GM19099 (cell line): ENCODE data around the gene PAPPA2.

Experiments
- POLR2A ChIP-seq: IDR thresholded peaks from 3 replicates; pipeline ENCODE4 v1.6.1; 2011; ENCODE audit warnings: low read depth; ENCODE audit not compliant: insufficient read length; ENCODE audit errors: extremely low read depth

The PAPPA2 gene

DNA sequence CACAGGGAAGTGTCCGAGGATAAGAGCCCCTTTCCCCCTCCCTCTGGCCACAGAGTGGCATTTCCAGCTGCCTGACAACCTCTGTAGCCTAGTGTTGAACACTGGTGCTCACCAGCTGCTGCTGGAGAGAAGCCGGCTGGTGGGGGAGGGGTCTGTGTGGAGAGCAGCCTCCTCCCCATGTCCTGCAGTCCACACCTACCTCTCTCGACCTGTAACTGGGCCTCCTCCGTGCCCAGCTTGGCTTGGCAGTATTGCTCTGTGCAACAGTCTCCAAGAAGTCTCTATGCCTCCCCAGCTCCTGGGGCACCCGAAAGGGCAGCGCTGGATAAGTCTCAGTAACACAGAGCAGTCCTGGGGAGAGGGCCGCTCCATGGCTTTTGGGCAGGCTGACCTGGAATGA, 17.0 kb downstream of the PAPPA2 start:
- TF ChIP-seq POLR2A, result no peak

DNA sequence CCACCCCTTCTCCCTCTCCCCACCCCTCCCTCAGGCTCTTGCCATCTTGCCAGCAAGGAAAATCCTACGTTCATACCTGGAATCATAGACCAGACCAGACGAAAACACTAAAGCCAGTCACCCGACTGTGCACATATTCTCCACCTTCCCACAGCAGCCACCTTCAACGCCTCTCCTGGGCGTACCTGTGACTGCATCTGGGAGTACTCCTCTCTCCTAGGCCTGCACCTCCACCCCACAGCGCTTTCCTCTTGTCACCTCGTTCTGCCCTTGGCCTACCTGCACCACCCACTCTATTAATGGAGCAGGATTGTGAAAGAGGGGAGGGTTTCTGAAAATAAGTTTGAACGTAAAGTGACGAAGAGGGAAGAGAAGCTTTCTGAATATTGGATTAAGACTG, 17.8 kb downstream of the PAPPA2 start:
- no peak for TF ChIP-seq POLR2A

DNA sequence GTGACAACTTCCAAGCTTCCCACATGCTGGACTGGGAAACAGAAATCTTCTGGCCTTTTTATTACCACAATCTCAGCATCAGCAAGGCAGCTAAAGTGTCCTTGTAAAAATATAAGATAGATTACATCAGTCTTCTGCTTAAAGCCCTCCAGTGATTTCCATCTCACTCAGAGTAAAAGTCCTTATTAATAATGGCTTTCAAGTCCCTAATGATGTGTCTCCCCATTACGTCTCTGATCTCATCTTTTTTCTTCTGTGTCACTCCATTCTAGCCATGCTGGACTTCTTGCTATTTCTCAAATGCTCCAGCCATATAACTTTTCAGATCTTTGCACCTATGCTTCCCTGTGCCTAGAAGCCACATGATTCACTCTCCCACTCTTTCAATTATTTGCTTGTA, 22.1 kb downstream of the PAPPA2 start:
- TF ChIP-seq POLR2A, result no peak

DNA sequence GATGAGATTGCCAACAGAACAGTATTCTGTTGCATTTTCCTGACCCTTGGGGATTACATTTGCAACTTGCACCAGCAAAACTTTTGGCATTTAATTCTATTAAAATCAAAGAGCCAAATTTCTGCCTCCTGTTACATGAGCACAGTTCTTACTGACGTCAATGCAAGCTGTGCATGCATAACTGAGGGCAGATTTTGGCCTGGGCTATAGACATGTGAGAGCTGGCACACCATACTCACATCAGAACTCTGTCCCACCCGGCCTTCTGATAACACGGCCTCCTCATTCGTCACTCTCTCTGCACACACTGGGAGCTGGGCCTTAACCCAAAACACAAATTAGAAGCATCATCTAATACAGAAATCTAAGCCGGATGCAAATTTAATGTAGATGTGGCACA, 31.5 kb downstream of the PAPPA2 start:
- TF ChIP-seq POLR2A, result no peak

DNA sequence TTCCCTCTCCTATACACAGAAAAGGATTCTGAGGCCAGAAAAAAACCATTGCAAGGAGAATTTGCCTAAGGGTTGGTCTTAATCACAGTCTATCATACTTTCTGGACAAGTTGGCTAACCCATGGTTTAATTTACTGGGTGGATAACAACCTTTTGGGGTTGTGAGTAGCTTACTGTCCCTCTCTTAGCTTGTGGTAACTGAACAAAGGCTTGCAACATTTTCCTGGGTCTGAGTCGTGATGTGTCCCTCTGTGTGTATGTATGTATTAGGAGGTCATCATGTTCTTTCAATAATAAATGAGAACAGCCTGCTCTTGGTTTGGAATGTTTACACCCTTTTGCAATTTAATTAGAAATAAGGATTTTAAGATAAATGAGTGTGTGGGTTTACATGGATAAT, 36.7 kb downstream of the PAPPA2 start:
- TF ChIP-seq POLR2A, result no peak

DNA sequence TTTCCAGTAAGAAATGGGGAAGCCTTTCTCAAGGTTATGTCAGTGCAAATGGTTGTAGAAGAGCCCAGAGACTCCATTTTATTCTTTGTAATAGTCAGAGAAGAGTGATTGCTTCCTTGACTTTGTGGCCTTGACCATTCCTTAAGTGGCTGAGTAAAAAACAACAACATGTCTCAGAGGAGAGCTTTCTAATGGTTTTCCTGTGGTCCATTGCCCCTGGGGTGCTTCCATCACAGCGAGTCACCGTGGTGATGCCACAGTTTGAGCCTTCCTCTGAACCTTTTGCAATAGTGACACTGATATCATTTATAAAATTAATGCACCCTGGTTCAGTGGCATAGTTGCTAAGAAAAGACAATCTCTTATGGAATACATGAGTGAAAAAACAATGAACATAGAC, 38.6 kb downstream of the PAPPA2 start:
- TF ChIP-seq POLR2A, result no peak

DNA sequence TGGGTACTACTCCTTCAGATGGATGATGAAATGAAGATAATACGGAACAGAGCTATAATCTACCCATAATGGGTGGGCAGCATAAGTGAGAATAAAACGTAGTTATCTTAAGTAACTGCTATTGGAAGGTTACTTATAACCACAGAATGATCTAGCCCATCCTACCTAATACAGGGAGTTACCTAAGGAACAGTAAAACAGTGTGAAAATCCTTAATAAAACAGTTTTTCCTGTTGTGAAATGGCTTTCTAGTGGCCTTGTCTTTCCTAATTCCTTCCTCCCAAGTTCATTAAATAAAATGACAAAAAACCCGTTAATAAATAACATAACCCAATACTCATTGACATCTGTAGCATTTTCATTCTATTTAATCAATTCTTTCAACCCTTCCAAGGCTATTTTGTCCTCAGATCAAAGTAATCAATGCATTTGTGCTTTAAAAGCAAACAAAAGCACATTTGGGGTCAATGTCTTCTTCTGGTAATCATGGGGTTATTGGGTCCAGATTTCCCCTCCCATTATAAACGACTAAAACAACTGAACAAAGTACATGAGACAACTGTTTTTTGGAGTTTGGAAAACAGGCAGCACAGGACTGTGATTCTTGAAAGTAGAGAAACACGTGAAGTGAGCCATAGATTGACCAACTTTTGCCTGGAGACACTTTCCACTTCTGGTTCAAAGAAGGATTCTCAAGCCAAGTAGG, 42.0 kb downstream of the PAPPA2 start:
- no peak for TF ChIP-seq POLR2A

DNA sequence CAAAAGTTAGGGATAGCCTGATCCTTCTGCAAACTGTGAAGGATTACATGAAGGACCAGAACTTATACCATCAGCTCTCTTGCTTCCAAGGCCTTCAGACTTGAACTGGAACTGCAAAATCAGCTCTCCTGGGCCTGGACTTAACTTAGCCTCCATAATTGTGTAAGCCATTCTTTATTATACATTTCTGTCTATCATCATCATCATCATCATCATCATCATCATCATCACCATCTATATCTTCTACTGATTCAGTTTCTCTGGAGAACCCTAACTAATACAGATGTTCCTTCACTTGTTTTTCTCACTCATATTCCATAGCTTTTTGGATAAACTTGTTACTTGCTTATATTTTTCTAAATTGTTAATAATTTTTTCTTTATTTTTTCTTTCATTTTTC, 50.0 kb downstream of the PAPPA2 start:
- TF ChIP-seq POLR2A, result no peak

DNA sequence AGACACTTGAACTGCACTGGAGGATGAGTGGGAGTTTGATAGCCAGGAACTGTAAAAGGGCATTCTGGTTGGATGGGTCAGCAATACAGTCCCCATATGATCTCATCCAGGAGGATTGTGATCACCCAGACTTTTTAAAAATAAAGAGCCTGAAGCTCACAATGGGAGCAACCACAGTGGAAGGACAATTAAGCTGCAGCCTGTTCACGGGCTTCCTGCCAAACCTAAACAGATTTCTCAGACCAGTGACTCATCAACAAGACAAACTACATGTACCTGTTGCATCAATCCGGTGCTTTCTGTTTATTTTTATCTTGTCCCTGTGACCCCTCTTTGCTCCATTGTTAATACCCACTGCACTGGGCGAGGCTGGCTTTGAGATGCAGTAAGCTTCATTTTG, 52.3 kb downstream of the PAPPA2 start:
- TF ChIP-seq POLR2A, result no peak

DNA sequence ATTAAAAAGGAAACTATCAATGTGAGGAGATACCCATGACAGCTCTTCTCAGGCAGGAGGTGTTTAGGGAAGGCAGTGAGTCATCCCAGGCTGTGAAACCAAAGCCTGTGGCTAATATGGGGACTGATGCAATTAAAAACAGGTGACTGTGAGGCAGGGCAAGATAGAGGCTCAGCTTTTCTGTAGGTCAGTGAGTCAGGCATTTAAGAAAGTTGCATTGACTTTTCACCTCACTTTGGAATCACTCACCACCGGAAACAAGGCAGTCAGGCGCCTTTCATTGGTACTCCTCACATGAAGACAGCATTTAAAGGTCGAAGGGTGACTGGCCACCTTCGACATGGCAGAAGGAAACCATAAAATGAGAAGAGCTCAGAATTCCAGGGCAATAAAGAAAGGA, 54.5 kb downstream of the PAPPA2 start:
- no peak for TF ChIP-seq POLR2A

DNA sequence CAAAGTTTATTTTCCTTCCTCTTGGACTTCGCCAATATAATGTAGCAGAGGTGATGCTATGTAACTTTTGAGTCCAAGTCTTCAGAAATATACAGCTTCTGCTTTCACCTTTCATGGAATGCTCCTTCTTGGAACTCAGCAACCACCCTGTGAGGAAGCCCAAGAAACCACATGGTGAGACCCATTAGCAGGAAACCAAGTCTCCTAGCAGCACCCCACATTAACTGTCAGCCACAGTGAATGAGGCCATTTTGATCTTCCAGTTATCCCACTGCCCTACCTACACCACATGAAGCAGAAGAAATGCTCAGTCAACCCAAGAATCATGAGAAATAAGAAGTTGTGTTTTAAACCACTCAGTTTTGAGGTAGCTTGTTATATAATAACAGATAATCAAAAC, 58.2 kb downstream of the PAPPA2 start:
- TF ChIP-seq POLR2A, result no peak

DNA sequence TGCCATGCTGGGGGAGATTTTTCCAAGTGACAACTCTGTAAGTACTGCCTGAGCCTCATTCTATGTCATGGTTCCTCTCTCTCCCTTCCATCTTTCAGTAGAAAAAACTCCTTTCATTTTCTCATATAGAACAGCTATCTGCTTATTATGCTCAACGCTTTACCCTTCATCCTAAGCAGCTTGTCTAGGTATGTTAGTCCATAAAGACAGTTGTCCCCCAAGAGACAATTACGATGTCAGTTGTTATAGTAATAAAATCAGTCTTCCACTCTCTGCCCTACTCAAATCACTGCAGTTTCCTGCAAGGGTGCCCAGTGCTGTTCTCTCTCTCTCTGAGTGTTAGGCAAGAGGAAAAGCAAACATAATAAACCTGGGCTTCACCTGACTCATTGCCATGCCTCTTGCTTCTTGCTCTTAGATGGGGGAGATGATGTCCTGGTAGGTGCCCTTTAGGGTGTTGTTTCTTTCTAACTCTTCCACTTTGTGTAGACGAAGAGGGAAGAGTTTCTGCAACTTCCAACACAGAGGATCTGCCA, 59.4 kb downstream of the PAPPA2 start:
- TF ChIP-seq POLR2A, result no peak

DNA sequence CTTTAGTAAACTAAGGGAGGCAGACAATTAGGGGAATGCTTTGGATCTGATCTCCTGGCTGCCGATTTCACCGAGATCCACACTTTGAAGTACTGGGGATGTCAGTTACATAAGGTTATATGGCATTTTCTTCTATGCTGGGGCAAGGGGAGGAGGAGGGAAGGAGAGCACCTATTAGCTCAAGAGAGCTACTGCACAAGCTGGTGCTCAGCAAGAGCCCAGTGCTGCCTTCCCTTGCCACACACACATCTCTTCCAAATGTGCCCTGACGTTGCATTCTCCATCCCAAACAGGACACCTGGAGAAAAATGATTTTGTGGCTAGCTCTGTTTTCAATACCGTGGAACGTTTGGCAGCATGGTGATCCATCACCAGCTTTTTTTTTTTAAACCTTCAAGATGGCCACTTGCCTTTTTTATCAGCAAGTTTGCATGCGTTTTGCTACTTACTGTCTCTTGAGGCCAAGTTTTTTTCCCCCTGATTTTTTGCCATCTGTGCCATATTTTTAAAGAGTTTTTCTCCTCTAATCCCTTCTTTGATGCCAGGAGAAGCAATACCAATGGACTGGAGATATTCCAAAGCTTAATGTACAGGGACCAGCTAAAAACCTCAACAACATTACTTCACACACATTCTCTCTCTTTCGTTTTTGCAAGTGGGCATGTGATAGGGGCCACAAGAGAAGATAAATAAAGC, 66.6 kb downstream of the PAPPA2 start:
- no peak for TF ChIP-seq POLR2A

DNA sequence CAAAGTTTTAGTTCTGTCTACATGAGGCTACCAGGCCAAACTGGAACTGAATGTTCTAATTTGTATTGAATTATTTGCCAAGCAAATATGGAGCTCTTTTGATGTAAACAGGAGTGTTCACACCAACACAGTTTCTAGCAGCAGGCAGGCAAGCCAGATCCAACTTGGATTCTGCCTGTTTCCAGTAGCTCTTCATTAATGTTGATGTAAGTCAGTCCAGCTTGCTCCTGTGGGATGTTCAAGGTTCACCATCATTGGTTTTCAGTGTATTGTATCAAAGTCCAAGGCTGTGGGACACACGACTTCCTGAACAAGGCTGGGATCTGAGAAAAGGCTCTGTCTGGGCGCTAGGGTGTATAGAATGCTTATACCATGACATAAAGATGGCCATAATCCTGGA, 68.1 kb downstream of the PAPPA2 start:
- no peak for TF ChIP-seq POLR2A

DNA sequence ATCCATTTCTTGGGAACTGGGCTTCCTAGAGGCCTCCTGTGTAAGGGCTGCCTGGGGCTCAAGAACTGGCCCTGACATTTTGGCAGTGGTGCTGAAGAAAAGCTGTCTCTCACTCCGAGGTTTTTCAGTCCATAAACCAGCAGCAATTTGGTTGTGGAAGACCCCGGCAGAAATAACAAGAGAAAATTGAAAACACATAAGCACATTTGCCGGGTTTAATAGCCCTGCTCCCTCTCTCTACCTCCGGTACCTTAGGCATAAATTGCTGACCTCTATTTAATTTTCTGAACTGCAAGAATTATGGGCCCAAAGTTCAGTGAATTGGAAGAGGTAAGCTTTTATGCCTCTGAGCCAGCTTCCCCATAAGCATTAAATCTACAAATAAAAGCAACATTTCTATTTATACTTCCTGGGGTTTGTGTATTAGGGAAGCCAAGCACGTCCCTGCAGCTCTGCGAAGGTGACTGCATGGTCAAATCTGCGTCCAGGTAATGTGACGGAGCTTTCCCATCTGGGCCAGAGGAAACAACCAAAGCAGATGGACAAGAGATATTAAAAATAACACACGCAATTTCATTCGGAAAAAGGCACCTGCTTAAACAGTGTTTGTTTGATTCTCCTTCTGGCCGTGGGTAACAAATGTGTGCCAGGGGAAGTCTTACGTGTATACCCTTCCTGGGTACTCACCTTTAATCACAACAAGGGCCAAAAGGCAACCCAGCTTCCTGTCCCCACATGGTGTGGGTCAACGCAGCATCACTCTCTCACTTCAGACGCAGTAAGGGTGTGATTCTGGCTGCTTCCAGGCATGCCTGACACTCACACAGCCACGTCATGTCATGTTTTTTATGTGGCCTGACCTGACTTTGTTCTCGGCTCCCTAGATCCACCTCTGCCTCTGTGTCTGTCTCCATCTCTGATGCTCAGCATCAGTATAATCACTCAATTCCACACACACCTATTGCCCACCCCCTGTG, 69.2 kb downstream of the PAPPA2 start:
- TF ChIP-seq POLR2A, result no peak
